Posterior vena cava (tissue), 2 donors: ENCODE results near the gene USP11. TPM values are rescaled to one million over a fixed set of nuclear protein-coding genes. Genes with fewer than 3 reads are reported as not detected.

ENCODE experiments used
- DNase-seq: peaks from one replicate; pipeline ENCODE4 v3.0.0-alpha.2; 2020; ENCODE audit warnings: low spot score
- intact Hi-C, 2 donors: fragments of 100-400 bp; cut with DNase I; formaldehyde crosslinking; loops; one replicate each; pipeline versions ENCODE4 v1.14.1 to v1.14.2; 2022 to 2023
- long read RNA-seq, 2 donors: library from polyadenylated mRNA; unstranded; transcript quantifications; one replicate each; pipeline ENCODE4 v2.0.0, GENCODE V29; 2020 to 2021
- total RNA-seq, 2 donors: library from RNA; stranded (reverse); fragmentation: NEBNext Ultra II Directional; extraction: Animal tissue kit (Norgen Biotek cat#: 25700); gene quantifications; one replicate each; pipeline ENCODE4 v1.2.1, GENCODE V29; 2021
- donor health status: DM: yes; HTN: yes; CAD: no.
- donor health status: DM: yes; HTN: yes; CAD: no.

The USP11 gene
- 10 to 100 TPM; 50.2 to 61.6 TPM for total RNA-seq
- long read RNA-seq, donor 1, transcript USP11-204 (21 exons, 3,515 nt), result major isoform, 13 of 34 reads
- long read RNA-seq, donor 1, partial matches to known transcripts, result 15 of 34 reads
- long read RNA-seq, donor 1, other reads (novel, unspliced or antisense), result 6 of 34 reads
- long read RNA-seq, donor 2, transcript USP11-204 (21 exons, 3,515 nt), result major isoform, 95 of 150 reads
- long read RNA-seq, donor 2, partial matches to known transcripts, result 37 of 150 reads
- long read RNA-seq, donor 2, other reads (novel, unspliced or antisense), result 18 of 150 reads

DNA sequence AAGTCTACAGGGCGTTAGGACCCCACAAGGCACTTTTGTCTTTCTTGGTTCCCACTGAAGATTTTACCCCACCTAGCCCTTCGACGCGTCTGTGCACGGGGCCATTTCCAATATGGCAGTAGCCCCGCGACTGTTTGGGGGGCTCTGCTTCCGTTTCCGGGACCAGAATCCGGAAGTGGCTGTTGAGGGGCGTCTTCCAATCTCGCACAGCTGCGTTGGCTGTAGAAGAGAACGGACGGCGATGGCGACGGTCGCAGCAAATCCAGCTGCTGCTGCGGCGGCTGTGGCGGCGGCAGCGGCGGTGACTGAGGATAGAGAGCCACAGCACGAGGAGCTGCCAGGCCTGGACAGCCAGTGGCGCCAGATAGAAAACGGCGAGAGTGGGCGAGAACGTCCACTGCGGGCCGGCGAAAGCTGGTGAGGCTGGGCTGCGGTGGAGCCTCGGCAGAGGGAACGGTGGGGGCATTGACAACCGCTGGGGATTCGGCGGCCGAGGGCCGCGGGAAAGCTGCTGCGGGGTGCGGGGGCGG, at the start of gene USP11:
USP11 (plus strand) TSS at position 207 of the 530 bp plus-strand sequence; CDS start at position 242, 35 bp downstream.
- intact Hi-C loops, result no loop called here
- peak; percentile 82 for DNase-seq

- peak; percentile 50 for DNase-seq
- intact Hi-C loops, result no loop called here
These were observed 48.3 kb upstream of the USP11 start for GRCh38 chrX:47184486-47184885.

DNA sequence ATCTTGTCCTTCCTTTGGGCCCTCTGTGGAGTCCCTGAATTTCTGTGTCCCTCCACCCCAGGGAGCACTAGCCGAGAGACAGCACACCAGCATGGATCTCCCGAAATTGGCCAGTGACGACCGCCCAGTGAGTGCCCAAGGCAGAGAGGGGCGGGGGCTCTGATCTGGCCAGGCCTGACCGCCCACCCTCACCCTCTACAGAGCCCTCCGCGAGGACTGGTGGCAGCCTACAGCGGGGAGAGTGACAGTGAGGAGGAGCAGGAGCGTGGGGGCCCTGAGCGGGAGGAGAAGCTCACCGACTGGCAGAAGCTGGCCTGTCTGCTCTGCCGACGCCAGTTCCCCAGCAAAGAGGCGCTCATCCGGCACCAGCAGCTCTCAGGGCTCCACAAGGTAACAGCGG, 47.6 kb upstream of the USP11 start:
- DNase-seq, result peak; percentile 57
- intact Hi-C loops, result no loop called here

GRCh38 chrX:47186096-47186740, 46.6 kb upstream of the USP11 start:
- DNase-seq, result no peak

GRCh38 chrX:47187106-47187677, 45.6 kb upstream of the USP11 start:
- intact Hi-C loops, result no loop called here
- peak; percentile 63 for DNase-seq

More at GRCh38 chrX:47186096-47186740, 46.6 kb upstream of the USP11 start:
- intact Hi-C loops, result no loop called here

GRCh38 chrX:47189906-47190305, 42.9 kb upstream of the USP11 start:
- DNase-seq, result no peak

DNA sequence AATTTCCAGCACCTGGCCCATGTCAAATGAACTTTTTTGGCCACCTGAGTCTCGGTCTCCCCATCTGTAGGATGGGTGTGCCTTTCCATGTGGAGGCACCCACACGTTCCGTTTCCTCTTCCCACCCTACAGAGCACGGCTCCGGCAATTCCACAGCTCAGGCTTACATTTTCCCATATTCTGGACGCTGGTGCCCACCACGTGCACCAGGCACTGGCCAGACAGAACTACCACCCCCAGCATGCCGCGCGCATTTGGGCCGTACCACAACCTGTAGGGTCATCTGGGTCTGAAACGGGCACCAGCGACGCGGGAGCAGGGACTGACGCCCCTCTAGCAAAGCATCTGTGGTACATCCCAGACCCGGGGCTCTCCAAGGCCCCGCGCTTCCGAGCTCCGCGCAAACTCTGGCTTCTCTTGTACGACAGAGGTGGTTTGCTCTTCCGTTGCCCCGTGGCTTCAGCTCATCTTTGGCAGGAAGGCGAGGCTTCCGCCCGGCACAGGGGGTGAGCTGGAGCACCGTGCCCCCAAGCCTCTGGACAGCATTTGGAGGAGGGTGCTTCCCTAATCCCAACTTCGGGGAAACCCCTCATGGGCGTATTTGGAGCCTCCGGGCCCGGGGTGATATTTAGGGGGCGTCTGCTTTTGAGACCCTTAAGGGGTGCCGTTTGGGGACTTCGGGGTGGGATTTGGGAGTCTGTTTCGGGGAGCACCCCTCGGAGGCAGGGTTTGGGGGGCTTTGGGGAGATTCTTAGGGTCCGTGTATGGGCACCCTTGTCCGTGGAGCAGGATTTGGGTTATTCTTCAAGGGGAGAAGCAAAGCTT, 42.2 kb upstream of the USP11 start:
- peak; percentile 94 for DNase-seq
- intact Hi-C loops, result loop anchor here in 1 of 2 donors (10.0 kb wide), 2 partner anchors 194 to 334 kb away; no protein-coding TSS in a partner anchor

More at GRCh38 chrX:47189906-47190305, 42.9 kb upstream of the USP11 start:
- intact Hi-C loops, result loop anchor here in 1 of 2 donors (10.0 kb wide), 2 partner anchors 195 to 335 kb away; no protein-coding TSS in a partner anchor

GRCh38 chrX:47191331-47191730, 41.5 kb upstream of the USP11 start:
- intact Hi-C loops, result loop anchor here in 1 of 2 donors (10.0 kb wide), 2 partner anchors 193 to 333 kb away; no protein-coding TSS in a partner anchor
- DNase-seq, result no peak

DNA sequence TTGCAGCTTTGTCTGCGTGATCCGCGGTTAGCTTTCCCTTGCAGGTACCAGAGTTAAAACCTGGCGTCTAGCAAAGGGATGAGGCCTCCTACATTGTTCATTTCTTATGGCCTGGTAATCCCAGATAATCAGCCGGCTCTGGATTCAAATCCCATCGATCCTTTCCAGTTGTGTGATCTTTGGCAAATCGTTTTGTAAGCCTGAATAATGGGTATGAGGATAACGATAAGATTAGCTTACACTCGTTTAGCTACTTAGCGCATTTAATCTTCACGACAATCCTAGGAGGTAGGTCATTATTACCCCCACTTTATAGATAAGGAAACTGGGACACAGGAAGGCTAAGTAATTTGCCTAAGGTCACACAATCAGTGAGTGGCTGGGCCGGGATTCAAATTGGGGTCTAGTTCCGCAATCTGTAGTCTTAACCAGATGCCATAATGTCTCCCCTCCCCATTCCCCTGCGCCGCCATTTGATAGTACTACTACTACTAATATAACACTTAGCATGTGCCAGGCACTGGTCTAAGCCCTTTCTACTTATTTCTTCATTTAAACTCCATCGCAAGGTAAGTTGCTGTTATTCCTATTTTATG, 40.9 kb upstream of the USP11 start:
- no peak for DNase-seq
- intact Hi-C loops, result loop anchor here in 1 of 2 donors (10.0 kb wide), 2 partner anchors 193 to 333 kb away; no protein-coding TSS in a partner anchor

GRCh38 chrX:47193475-47194193, 39.2 kb upstream of the USP11 start, which contains the start of gene UBA1:
Gene UBA1, plus strand, starts transcription at chrX:47193829. Its CDS starts 4,974 bp downstream, at chrX:47198803.
- DNase-seq, result peak; percentile 99
- intact Hi-C loops, result loop anchor here in 1 of 2 donors (10.0 kb wide), 2 partner anchors 191 to 331 kb away; no protein-coding TSS in a partner anchor

- DNase-seq, result no peak
- intact Hi-C loops, result loop anchor here in 1 of 2 donors (10.0 kb wide), 2 partner anchors 191 to 331 kb away; no protein-coding TSS in a partner anchor
These were observed 38.5 kb upstream of the USP11 start for GRCh38 chrX:47194194-47194787.

DNA sequence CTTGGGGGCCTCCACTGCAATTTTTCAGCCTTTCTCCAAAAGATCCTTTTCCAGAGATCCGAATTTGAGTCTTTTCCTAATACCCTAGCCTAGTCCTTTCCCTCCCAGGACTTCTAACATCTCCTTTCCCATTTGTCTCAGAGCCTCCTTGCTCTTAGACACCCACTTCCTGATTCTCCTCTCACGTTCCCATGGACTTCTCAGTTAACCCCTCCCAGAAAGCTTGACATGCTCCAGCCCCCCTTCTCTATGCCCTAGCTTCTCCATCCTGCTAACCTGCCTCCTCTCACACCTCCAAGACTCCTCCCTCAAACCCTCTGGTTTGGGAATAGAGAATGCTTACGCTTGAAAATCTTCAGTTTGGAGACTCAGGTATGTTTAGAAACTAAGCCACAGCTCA, 36.7 kb upstream of the USP11 start:
- intact Hi-C loops, result loop anchor here in 1 of 2 donors (10.0 kb wide), 2 partner anchors 189 to 329 kb away; no protein-coding TSS in a partner anchor
- DNase-seq, result no peak

DNA sequence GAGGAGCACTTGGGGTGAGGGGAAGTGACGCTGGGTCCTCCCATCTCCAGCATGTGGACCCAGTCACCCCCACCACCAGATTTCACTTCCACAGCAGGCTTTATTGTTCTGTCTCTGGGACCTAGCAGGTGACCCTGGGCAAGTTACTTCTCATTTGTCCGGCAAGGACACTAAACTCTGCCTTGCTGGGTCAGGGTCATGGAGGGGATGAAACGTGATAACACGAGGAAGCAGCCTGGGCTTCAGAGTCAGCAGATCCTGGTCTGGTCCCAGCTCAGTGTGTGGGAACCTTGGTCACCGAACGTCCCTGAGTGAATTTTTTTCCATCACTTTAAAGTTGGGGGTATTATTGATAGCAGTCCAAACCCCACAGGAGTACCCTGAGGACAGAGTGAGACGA, 35.3 kb upstream of the USP11 start:
- DNase-seq, result no peak
- intact Hi-C loops, result loop anchor here in 1 of 2 donors (10.0 kb wide), 2 partner anchors 187 to 327 kb away; no protein-coding TSS in a partner anchor

DNA sequence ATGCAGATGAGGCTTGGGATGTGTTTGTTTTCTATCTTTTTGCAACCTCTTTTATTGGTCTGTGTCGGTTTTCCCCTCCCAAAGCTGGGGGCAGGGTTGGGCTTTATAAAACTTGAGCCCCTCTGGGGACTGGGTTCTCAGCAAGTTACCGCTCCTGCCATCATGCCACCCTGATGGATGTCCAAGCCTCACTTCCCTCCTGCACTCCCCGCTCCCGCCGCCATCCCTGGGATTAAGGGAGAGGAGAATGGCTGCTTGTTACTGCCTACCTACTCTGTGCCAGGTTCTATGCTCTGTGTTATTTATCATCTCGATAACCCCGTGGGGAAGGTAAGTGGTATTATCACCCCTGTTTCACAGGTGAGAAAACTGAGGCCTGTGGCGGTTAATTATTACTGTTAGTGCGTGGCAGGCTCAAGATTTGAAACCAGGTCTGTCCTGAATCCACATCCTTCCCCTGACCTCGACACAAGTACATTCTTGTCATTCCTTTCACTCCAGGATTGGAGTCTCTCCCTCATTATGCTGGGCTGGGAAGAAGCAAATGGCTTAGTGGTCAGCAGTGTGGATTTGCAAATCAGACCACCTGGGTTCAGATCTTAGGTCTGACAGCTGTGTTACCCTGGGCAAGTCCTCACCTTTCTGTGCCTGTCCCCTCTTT, 34.7 kb upstream of the USP11 start:
- no peak for DNase-seq
- intact Hi-C loops, result loop anchor here in 1 of 2 donors (10.0 kb wide), 2 partner anchors 187 to 327 kb away; no protein-coding TSS in a partner anchor

GRCh38 chrX:47198687-47199080, 34.1 kb upstream of the USP11 start:
- intact Hi-C loops, result loop anchor here in 1 of 2 donors (10.0 kb wide), 2 partner anchors 186 to 326 kb away; no protein-coding TSS in a partner anchor
- no peak for DNase-seq

GRCh38 chrX:47199286-47199685, 33.5 kb upstream of the USP11 start:
- intact Hi-C loops, result loop anchor here in 1 of 2 donors (10.0 kb wide), 2 partner anchors 186 to 326 kb away; no protein-coding TSS in a partner anchor
- no peak for DNase-seq
